Measurements from ENCODE around the gene TRIP10. TPM values are rescaled to one million over a fixed set of nuclear protein-coding genes. Genes with fewer than 3 reads are reported as not detected.
"Not testable (repeated sequence)": the region's sequence is repeated elsewhere in the genome, so short reads cannot be mapped to it uniquely, and the experiment has no call there.

Gene TRIP10
- total RNA-seq, 4 donors from 2014 or later = 94.1 to 129 (median 104) TPM

DNA sequence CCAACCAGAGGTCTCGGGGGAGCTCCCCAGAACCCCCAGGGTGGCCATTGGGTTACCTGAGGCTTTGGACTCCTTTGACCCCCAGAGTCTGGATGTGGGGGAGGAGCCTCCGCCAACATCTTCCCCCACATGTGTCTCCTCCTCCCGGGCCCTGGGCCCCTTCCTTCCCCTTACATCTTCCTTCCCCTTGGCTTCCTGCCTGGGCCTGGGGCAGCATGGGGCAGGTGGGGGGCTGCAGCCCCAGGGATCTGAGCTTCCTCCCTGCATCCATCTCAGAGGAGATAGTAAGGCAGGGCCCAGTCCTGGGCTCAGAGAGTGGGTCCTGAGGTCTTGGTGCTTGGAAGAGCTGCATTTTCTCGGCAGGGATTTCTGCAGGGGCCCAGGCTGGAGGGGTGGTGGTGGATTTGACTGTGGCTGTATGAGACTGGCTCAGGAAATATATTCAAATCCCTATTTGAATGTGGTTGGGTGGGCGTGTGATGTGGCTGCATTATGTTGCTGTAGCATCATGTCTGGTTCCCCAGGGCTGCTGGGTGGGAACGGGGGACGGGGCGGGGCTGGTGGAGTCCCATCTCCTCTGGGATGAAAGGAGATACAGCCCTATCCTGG is 33.9 kb downstream of the TRIP10 start:
- Histone ChIP-seq H3K4me3 (peak overlapping the region in 1 of 2 donors; percentile 47), H3K36me3 (no peaks in the 10 kb centered on the region), H3K4me1 (no peaks in the 10 kb centered on the region), H3K27me3 (peaks cover 41% of the 10 kb centered on the region), H3K9me3 (no peaks in the 10 kb centered on the region), H3K27ac (peak overlapping the region in 1 of 4 donors; percentile 53)
- ATAC-seq = no peak
- TF ChIP-seq, protein P1, sequence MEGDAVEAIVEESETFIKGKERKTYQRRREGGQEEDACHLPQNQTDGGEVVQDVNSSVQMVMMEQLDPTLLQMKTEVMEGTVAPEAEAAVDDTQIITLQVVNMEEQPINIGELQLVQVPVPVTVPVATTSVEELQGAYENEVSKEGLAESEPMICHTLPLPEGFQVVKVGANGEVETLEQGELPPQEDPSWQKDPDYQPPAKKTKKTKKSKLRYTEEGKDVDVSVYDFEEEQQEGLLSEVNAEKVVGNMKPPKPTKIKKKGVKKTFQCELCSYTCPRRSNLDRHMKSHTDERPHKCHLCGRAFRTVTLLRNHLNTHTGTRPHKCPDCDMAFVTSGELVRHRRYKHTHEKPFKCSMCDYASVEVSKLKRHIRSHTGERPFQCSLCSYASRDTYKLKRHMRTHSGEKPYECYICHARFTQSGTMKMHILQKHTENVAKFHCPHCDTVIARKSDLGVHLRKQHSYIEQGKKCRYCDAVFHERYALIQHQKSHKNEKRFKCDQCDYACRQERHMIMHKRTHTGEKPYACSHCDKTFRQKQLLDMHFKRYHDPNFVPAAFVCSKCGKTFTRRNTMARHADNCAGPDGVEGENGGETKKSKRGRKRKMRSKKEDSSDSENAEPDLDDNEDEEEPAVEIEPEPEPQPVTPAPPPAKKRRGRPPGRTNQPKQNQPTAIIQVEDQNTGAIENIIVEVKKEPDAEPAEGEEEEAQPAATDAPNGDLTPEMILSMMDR (IDR thresholded peaks at IDR 0.05) = no peak
- no peak for TF ChIP-seq EP300 (IDR thresholded peaks at IDR 0.05)
- TF ChIP-seq POLR2AphosphoS5 (IDR thresholded peaks at IDR 0.05) = no peak
- TF ChIP-seq POLR2A (IDR thresholded peaks at IDR 0.05) = no peak
- 19% methylated on average over 2 of the region's 8 CpGs; no CpG with 5 or more reads in 1 of the 2 donors for WGBS, 2 donors (ENCODE audit: low coverage in 1 of 2)

GRCh38 chr19:6774821-6775707 is 35.6 kb downstream of the TRIP10 start:
- Histone ChIP-seq H3K4me3 (no peak overlapping the region), H3K27me3 (peaks cover 25% of the 10 kb centered on the region), H3K4me1 (no peaks in the 10 kb centered on the region), H3K36me3 (no peaks in the 10 kb centered on the region), H3K9me3 (no peaks in the 10 kb centered on the region), H3K27ac (no peak overlapping the region)
- 76 to 89% methylated on average over 1 to 5 of the region's 11 CpGs for WGBS, 2 donors (ENCODE audit: low coverage in 1 of 2)
- TF ChIP-seq POLR2A (IDR thresholded peaks at IDR 0.05) (no peak), POLR2AphosphoS5 (IDR thresholded peaks at IDR 0.05) (no peak), EP300 (IDR thresholded peaks at IDR 0.05) (no peak)
- TF ChIP-seq, protein P1 (IDR thresholded peaks at IDR 0.05) = no peak
- ATAC-seq = no peak

GRCh38 chr19:6776045-6776444 is 36.6 kb downstream of the TRIP10 start:
- not testable (repeated sequence) for H3K27ac ChIP-seq, H3K36me3 ChIP-seq, ATAC-seq, H3K4me3 ChIP-seq, H3K9me3 ChIP-seq, H3K4me1 ChIP-seq
- H3K27me3 ChIP-seq = peaks cover 18% of the 10 kb centered on the region

GRCh38 chr19:6776999-6777398 is 37.5 kb downstream of the TRIP10 start:
- 87 to 93% methylated on average over 4 of the region's 4 CpGs for WGBS, 2 donors (ENCODE audit: low coverage in 1 of 2)
- H3K27ac ChIP-seq = no peak overlapping the region
- no peak for ATAC-seq
- H3K9me3 ChIP-seq = no peaks in the 10 kb centered on the region
- H3K27me3 ChIP-seq = peaks cover 15% of the 10 kb centered on the region
- no peak overlapping the region for H3K4me3 ChIP-seq
- no peaks in the 10 kb centered on the region for H3K36me3 ChIP-seq
- TF ChIP-seq EP300 (IDR thresholded peaks at IDR 0.05) = no peak
- TF ChIP-seq, protein P1 (IDR thresholded peaks at IDR 0.05) = no peak
- TF ChIP-seq POLR2A (IDR thresholded peaks at IDR 0.05) = no peak
- no peak for TF ChIP-seq POLR2AphosphoS5 (IDR thresholded peaks at IDR 0.05)
- no peaks in the 10 kb centered on the region for H3K4me1 ChIP-seq

- Histone ChIP-seq H3K27ac (no peak overlapping the region), H3K27me3 (peaks cover 11% of the 10 kb centered on the region), H3K36me3 (no peaks in the 10 kb centered on the region), H3K4me1 (no peaks in the 10 kb centered on the region), H3K4me3 (no peak overlapping the region), H3K9me3 (no peaks in the 10 kb centered on the region)
- no peak for TF ChIP-seq POLR2AphosphoS5 (IDR thresholded peaks at IDR 0.05)
- TF ChIP-seq POLR2A (IDR thresholded peaks at IDR 0.05) = no peak
- TF ChIP-seq EP300 (IDR thresholded peaks at IDR 0.05) = no peak
- TF ChIP-seq, protein P1 (IDR thresholded peaks at IDR 0.05) = no peak
- no peak for ATAC-seq
- WGBS, 2 donors (ENCODE audit: low coverage in 1 of 2) = 70 to 71% methylated on average over 2 of the region's 2 CpGs
These were observed 38.0 kb downstream of the TRIP10 start for GRCh38 chr19:6777434-6777833.

Data from gastroesophageal sphincter (tissue), 4 donors.